HG03520 (cell line): ENCODE measurements around the gene DNMT3A.

Experiments
- ATAC-seq: cut with Tn5 transposase; IDR thresholded peaks from one replicate; pipeline ENCODE4 v1.9.1; 2021; ENCODE audit warnings: mild to moderate bottlenecking, moderate library complexity; ENCODE audit not compliant: unreplicated experiment

The DNMT3A gene

DNA sequence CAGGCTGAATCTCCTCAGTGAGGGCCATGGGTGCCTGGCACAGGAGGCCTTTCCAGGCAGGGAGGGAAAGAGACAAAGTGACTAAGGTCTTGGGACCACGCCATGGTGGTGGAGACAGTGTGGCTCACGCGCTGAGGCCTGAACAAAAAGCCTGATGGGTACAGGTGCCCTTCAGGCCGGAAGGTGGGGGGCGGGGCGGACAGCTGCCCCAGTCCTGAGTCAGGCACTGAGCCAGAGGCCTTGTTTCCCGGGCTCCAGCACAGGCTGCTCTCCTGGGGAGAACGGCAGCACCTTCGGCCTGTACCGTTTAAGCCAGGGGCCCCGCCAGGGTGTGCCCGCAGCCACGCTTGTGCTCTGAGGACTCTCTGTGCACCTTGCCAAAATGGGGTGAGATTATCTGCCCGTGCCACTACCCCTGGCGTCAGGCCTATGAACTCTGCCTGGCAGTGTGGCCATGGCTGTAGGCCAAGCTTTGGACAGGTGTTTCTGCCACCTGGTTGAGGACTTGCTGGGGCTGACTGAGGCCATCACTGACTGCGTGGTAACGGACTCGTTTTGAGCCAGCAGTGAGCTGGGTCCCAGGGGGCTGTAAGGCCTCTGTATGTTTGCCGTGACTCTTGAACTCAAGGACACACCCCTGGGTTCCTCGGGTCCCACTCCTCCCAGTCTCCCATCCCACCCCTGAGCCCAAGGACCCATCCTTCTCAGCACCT lies 31.7 kb upstream of the DNMT3A start:
- no peak for ATAC-seq

DNA sequence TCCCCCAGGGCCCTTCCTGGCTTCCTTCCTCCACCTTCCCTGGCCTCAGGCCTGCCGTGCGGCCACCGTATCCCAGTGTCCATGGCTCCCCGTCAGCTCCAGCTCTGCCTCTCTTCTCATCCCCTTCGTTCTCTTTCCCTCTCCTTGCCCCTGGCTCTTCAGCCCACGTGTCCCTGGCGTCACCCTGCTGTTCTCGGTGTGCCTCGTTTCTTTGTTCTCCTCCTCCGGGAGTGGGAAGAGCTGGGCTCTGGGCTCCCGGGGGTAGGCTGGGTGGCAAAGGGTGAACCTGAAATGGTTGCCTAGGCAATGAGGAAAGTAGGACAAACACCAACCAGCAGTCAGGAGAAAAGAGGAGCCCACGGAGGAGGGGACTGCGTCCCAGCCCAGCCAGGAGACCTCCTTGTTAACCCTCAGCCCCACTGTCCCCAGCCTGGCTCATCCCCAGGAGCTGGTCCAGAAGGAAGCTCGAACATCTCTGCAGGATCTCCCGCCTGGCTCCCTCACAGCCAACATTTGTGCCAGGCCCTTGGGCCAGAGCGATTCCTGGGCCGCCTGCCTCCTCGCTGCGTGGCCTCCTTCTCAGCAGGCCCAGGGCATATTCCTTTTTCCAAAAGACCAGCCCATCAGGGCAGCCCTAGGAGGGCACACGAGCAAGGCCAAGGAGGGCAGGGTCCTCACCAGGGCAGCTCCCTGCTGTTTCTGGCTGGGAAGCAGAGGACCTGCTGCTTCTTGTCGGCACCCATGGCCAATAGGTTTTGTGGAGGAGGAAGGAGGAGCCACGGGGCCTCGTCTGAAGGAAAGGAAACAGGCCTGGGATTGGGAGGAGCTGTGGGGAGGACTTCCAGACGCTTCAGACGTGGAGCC lies 30.9 kb upstream of the DNMT3A start:
- ATAC-seq, result no peak

DNA sequence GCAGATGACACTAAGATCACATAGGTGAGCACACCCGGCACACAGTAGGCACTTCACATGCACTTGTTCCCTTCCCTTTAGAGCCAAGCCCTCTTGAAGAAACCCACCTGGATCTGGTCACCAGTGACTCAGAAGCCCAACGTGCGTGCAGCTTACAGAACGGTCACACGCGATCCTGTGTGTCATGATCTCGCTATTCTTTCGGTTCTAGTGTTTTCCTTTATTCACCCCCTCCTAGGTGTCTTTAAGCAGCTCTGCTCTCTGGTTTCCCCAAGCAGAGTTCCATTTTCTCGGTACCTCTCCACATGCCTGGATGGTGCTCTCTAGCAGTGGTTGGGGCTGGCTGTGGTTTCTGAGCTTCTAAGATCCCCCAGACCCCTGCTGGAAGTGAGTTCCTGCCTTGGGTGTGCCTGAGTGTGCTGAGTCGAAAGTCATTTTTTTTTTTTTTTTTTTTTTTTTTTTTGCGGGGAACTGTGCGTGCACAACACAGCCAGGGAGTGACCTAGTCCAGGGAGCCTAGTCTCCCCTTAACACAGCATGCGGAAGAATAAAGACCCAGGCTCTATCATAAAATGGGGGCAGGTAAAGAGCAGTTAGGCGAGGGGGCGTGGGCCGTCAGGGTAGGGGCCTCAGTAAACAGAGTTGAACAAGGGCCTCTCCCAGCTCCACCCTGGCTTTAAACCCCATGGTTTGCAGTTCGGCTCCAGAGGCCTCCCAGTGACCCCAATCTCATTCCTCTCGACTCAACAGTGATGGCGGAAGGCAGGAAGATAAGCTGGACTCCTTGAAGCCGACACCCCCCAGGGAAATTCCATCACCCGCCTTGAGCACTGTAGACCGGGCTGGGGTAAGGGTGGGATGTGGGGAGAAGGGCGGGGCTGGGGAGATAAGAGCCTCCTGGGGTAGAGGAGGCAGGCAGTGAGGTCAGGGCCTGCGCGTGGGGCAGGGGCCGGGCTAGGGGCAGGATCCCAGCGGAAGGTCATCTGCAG lies 29.8 kb upstream of the DNMT3A start:
- ATAC-seq, result no peak

DNA sequence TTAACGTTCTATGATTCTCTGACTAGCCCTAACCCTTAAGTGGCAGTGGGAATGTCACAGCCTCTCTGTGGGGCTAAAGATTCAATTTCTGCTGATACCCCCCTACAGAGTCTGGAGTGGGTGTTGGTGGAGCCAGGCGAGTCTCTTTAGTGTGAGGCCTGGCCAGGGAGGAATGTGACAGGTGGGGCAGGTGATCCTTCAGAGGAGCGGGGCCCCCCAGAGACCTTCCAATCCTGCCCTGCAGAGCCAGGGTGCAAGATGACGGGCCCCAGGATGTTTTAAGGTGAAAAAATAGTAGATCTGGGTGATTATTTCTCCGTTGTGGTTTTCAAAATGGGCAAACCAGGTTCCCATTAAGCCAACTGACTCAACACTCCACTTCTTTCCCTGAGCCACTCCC lies 28.2 kb upstream of the DNMT3A start:
- no peak for ATAC-seq

DNA sequence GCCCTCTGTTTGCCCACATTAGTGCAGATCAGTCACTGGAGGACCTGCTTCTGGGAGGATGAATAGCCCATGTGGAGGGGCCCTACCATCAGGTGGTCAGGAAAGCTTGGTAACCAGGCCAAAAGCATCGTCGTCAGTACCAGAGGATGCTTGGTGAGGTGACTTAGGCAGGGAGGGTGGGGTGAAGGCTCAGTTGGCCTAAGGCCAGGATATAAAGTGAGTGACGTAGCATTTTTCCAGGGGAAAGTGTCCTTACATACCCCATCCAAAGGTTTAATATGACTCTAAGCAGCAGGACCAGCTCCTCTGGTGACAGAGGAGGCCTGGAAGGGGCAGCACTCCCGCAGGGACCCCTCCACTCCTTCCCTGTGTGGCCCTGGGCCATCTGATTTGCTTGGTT lies 27.7 kb upstream of the DNMT3A start:
- no peak for ATAC-seq

DNA sequence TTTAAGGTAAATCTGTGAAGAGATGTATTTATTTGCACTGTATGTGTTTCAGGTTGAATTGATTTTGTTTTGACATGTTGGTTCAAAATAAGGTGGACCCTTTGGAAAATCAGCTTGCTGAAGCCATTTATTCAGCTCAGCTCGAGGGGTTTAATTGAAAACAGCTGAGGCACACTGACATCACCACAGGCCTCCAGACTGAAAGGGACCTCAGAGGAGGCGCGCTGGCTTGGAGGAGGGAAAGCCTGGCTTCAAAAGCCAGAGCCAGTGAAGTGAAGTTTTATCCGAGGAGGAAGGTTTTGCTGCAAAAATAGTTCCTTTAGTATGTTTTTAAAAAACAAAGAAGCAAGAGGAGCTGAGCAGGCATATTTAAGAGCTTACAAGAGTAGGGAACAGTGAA lies 26.9 kb upstream of the DNMT3A start:
- no peak for ATAC-seq

DNA sequence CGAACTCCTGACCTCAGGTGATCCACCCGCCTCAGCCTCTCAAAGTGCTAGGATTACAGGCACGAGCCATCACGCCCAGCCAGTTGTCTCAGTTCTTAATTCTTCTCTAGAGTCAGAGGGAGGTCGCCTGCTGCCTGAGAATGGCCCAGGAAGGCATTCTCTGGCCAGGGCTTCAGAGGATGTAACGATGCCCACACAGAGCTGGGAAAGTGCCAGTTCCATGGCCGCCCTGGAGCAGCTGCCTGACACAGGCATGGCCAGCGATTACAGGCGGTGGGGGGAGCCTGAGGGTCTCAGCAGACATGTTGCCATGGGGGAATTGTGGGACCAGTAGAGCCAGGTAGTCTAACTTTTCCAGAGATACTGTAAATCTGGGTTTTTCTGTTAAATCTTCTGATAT lies 25.6 kb upstream of the DNMT3A start:
- ATAC-seq, result no peak

DNA sequence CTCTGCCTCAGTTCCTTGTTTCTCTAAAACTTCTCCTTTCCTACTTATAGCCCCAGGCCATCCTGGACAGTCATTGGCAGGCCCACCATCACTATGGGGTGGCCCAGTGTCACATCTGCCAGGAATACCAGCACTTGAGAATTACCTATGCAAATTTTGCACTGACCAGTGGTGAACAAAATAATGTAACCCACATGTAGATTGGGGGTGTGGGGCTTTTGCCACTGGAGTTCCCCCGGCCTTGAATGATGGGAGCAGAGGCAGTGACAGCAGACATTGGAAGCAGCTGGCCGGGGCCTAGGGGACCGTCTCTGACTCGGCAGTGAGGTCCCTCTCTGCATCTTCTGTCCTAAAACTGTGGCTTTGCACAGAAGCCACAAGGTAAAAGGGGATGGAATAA lies 24.9 kb upstream of the DNMT3A start:
- ATAC-seq, result no peak

DNA sequence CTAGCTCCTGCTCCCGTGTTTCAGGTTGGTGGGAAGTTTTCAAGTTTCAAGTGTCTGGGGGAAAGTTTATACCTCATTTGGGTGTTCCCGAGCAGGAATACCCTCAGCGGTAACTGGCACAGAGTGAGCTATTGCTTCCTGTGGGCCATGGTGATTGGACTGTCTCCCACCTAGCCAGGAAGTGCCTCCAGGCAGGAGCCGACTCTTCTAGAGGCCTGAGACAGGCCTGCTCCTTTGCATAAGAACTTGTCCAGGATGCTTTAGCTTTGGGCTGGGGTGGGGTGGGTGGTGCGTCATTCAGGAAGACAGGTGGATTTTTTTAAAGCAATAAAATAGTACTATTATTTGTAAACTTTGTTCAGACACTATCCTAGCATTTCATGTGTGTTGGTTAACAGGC lies 23.5 kb upstream of the DNMT3A start:
- no peak for ATAC-seq

DNA sequence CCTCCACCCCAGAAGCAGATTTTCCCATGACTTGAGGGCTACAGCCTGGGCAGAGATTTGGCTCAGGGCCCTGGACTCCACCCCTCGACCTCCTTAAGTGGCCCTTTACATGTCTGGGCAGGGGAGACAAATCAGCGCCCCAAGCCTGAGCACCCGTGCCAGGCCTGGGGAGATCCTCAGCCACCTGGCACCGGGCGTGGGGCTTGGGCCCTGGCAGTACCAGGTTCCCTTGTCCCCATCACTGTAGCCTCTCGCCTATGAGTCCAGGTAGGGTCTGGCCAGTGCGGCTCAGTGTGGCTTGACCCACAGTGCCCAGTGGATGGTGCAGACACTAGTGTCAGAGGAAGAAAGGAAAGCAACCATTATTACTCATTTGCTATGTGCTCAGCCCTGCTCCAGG lies 22.0 kb upstream of the DNMT3A start:
- ATAC-seq, result no peak

DNA sequence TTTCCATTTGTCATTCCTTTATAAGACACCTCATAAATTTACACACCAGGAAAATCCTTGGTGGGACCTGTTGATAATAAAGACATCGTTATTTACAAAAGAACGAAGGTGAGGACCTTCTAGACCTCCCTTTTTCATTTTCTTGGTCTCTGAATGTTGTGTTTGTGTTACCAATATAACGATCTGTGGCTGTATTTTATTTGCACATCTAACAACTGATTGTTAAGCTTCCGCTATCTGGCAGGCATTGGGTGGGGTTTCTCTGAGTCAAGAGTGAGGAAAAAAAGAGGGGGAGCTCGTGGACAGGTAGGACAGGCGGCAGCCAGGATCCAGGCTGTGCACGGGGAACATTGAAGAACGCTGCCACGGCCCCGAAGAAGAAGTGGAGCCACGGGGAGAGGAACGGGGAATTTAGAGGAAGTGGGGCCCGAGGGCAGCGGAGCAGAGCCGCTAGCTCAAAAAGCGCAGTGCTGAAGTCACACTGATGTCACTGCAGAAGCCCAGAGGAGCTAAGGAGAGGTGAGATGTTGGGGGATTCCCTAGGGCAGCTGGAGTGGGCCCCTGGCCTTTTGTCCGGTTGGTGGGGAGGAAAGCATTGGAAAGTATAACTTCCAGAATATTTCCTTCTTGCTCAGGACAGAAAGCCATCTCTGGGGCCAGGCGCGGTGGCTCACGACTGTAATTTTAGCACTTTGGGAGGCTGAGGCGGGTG lies 20.9 kb upstream of the DNMT3A start:
- peak; percentile 65 for ATAC-seq

DNA sequence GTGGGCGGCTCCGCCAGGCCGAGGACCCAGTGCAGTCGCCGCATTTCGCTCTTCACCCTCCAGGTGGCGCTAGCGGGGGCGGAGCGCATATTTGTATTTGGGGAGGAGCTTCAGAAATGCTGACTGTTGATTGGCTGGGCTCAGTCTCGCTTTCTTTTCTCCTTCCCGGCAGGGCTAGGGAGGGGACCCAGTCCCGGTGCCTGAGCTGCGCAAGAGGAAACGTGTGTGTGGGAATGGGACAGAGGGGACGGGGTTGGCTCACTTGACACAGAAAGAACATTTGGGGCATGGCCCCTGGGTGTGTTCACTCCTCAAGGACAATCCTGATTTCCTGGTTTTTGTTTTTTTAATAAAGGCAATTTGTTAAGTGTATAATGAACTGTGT lies 20.3 kb upstream of the DNMT3A start:
- peak; percentile 77 for ATAC-seq

DNA sequence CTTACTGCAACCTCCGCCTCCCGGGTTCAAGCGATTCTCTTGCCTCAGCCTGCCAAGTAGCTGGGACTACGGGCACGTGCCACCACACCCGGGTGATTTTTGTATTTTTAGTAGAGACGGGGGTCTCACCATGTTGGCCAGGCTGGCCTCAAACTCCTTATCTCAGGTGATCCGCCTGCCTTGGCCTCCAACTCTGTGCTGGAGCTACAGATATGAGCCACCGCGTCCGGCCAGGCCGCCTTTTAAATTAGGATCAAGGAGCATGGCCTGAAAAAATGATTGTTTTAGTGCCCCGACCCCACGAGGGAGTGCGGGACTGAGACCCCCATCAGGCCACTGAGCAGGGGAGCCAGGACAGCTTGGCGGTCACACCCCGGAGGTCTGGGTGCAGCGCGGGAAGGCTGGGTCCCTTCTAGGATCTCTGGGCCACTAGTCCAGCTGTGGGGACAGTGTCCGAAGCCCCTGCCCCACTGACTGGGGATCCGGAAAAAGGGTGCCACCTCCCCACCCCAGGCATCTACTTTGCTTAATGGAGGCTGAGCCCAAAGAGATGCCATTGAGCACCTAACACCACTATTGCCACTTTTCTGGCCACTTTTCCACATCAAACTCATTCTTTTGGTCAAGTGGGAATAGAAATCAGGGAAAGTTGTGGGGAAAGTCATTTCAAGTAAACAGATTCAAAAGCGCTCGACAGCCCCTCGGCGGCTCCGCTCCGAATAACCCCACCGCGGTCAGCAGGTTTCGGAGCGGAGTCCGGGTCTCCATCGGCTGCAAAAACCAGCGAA lies 19.7 kb upstream of the DNMT3A start:
- no peak for ATAC-seq

DNA sequence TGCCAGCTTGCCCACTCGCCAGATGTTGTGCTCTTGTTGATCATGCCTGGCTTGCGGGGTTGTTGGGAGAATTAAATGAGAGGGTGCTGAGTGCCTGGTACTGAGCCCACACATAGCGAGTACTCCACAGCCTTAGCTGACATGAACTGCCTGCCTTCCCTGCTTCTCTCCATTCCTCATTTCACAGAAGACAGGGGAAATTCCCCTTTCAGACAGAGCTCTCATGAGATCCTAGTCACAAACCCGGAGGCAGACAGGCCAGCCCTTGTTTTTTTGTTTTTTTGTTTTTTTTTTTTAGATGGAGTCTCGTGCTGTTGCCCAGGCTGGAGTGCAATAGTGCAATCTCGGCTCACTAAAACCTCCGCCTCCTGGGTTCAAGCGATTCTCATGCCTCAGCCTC lies 17.1 kb upstream of the DNMT3A start:
- ATAC-seq, result no peak

DNA sequence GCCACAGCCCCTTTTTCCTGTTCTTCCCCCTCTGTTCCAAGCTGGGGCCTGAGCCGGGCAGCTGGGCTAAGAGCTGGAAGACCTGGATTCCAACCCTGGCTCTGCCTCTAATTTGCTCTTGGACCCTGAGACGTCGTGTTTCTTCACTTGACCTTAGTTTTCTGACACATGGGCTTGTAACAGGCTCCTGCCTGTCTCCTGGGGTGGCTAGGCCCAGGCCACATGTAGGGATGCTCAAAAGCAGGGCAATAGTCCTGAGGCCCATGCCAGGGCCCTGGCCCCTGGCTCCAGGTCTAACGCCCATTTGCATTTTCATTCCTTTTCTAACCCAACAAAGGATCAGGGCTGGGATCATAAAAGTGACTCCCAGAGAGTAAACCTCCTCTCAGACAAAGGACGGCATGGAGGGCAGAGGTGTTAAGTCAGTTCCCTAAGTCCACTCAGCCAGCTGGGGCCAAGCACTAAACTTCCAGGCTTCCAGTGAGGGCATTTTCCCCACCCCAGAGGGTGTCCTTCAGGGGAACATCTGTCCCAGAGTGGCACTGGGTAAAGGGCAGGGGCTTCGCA lies 16.6 kb upstream of the DNMT3A start:
- ATAC-seq, result no peak

DNA sequence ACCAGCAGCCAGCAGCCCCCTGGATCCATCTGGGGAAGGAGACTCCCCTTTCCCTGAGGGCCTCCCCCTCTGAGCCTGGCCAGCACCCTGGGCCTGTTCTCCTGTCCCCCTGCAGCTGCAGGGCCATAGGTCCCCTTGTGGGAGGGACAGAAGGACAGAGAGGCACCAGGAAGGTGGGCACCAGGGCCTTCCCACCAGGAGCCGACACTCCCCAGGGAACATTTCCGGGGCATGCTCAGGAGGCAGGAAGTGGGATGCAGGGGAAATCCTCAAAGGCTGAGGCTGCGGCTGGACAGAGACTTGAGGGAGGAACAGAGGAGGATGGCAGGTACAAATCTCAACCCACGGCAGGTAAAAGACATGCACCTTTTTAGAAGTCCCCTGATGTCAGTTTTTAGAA lies 14.4 kb upstream of the DNMT3A start:
- ATAC-seq, result no peak

DNA sequence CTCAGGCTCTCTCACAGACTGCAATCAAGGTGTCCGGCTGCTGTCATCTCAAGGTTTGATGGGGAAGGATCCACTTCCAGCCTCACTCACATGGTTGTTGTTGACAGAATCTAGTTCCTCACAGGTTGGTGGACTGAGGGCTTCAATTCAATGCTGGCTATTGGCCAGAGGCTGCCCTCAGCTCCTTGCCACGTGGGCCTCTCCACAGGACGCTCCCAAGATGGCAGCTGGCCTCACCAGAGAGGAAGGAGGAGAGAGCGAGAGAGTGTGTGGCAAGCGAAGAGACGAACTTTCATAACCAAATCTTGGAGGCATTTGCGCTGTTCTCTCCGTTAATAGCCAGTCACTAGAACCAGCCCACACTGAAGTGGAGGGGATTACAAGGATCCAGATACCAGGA lies 13.5 kb upstream of the DNMT3A start:
- no peak for ATAC-seq

DNA sequence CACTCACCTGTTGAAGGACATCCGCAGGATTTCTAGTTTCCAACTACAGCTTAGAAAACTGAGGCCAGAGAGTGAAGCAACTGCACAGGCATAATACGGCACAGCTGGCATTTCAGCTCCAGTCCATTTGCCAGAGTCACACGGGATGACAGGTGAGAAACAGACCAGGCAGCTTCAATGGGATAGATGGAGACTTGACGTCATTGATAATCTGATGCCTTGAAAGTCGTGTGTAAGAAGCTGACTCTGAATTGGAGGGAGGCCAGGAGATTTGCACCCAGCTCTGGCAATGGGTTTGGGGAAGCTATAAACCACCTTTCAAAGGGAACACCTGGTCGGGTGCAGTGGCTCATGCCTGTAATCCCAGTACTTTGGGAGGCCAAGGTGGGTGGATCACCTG lies 12.4 kb upstream of the DNMT3A start:
- no peak for ATAC-seq

DNA sequence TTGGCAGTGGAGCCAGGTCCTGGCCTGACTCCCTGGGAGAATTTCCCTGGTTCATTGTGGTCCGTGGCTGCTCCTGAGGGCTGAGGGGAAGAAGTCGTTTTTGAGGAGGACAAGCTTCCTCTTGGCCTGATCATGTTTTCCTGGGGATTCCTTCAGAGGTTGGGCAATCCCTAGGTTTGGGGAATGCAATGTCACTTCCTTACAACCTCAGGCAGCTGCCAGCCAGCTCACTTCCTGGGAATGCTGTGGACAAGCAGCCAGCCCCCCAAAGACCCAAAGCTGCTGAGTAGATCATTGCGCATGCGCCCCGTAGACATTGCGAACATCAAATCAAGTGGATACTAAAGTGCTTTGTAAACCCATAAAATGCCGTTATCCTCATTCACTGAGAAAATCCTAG lies 7.7 kb upstream of the DNMT3A start:
- ATAC-seq, result no peak

DNA sequence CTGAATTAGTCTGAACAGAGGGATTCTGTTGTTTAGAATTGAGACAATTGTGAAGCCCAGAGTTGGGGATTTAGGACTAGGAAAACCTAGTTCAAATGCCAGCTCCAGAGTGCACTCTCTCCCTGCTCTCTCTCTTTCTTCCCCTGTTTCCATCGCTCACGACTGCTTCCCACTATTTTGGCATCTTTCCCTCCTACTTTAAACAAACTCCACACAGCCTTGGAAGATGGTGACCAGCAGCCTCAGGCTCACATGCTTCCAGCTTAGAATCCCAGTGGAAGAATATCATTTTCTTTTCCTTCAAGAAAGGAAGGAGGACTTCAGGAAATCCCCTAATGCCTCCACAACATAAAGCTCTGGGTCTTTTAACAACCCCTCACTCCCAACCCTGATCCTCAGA lies 6.1 kb upstream of the DNMT3A start:
- no peak for ATAC-seq
